NCI-H2196 treated with DMSO at 0.1 percent for 48 hours (cell line): ENCODE results near the gene GNA15.

Experiments
- DNase-seq: peaks from one replicate; lab custom pipeline; 2025; ENCODE audit not compliant: unreplicated experiment; lab: John Stamatoyannopoulos, UW

Gene GNA15

DNA sequence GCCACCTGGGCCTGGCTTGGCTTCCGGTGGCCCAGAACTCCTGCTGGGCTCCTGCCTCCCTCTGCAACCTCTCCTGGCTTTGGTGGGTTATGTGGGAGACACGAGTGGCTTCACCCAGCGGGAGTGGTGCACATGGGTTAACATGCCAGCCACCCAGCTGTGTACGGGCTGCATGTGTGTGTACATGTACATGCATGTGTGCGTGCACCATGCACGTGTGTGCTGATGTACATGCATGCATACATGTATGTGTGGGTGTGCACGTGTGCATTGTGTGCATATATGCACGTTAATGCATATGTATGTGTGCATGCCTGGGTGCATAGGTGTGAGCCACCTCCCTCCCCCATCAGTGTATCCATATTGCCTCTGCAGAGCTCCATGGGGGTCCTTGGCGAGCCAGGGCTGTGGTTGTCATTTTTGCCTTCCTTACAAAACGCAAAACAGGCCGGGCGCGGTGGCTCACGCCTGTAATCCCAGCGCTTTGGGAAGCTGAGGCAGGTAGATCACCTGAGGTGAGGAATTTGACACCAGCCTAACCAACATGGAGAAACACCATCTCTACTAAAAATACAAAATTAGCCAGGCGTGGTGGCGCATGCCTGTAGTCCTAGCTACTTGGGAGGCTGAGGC is 29.2 kb upstream of the GNA15 start:
- no peak for DNase-seq

DNA sequence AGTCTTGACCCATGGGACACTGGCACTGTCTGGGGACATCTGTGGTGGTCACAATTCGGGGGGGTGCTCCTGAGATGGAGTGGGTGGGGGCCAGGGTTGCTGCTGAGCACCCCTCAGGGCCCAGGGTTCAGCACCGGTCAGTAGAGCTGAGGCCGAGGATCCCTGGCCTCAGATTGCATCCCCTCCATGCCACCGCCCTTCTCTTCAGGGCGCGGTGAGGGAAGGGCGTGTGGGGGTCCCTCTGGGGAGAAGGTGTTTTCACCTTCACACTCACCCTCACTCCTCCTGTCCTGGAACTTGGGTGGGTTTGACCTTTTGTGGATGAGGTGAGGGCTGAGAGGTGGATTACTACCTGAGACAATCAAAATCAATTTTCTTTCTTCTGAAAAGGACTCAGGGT is 28.2 kb upstream of the GNA15 start:
- no peak for DNase-seq

DNA sequence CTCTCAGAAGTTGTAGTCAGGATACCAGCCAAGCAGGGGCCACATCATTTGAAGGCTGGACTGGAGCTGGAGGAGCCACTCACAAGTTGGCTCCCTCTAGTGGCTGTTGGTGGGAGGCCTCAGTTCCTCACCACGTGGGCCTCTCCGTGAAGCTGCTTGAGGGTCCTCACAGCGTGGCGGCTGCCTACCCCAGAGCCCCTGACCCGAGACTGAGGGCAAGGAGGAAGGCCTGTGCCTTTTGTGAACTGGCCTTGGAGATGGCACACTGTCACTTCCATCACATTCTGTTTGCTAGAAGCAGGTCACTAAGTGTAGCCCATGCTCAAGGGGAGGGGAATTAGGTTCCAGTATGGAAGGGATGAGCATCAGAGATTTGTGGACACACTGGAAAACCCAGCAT is 27.1 kb upstream of the GNA15 start:
- DNase-seq = peak; percentile 11

DNA sequence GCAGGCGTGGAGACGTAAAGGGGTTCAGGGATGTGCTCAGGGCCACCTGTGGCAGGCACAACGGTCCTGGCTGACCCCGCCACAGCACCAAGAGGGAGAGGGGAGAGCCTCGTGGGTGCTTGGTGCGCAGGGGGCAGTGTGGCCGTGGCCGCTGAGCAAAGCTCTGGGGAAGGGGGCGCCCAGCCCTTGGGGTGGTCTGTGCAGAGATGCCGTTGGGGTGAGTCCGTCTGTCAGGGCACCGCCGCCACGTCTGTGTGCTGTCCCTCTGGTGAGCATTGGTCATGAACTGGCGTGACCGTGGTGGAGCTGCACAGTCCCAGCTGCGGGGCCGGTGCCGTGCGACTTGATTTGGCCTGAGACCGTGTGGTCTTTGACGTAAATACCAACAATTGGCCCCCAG is 26.3 kb upstream of the GNA15 start:
- DNase-seq = no peak

DNA sequence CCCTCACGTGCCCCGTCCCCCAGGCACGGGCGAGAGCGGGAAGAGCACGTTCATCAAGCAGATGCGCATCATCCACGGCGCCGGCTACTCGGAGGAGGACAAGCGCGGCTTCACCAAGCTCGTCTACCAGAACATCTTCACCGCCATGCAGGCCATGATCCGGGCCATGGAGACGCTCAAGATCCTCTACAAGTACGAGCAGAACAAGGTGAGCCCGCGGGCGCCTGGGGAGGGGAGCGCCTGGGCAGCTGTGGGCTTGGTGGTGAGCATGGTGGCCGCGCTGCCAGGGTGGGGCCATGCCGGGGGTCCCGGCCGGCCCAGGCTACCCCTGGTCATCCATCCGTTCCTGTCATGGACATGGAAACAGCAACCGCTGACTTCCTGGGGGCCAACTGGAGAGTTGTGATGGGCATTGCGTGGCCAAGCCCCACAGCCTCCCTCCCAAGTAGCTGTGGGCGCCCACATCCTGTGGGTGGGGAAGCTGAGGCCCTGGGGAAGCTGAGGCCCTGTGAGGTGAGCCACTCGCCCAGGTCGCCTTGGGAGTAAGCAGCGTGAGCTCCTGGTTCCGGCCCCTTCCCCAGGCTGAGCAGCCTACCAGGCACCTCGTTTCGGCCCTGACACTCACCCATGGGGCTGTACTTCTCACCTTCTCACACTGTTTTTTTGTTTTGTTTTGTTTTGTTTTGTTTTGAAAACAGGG is 25.6 kb upstream of the GNA15 start:
- no peak for DNase-seq

DNA sequence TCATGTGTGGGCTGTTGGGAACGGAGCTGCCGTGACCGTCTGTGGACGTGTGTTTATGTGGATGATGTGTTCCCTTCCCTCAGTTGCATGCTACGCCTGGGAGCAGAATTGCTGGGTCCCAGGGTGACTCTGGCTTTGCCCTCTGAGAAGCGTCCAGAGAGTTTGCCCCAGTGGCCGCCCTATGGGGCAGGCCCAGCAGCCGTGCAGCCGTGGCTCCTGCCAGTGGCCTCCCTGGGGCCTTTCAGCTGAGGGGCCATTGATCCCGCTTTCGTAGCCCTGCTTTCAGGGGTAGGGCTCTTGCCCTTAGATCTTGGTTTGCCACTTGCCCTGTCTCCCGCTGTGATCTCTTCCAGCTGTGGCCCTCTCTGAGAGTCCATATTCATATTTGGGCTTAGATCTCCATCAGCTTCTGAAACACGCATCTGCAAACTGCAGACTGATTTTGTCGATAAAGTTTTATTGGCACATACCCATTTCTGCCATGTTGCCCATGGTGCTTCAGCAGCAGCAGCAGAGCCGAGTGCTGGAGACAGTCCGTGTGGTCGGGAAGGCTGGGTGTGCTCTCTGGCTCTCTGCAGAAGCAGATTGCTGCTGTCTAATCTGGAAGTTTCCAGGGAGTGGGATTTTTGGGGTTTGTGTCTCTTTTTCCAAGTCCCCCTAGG is 24.1 kb upstream of the GNA15 start:
- DNase-seq = no peak

DNA sequence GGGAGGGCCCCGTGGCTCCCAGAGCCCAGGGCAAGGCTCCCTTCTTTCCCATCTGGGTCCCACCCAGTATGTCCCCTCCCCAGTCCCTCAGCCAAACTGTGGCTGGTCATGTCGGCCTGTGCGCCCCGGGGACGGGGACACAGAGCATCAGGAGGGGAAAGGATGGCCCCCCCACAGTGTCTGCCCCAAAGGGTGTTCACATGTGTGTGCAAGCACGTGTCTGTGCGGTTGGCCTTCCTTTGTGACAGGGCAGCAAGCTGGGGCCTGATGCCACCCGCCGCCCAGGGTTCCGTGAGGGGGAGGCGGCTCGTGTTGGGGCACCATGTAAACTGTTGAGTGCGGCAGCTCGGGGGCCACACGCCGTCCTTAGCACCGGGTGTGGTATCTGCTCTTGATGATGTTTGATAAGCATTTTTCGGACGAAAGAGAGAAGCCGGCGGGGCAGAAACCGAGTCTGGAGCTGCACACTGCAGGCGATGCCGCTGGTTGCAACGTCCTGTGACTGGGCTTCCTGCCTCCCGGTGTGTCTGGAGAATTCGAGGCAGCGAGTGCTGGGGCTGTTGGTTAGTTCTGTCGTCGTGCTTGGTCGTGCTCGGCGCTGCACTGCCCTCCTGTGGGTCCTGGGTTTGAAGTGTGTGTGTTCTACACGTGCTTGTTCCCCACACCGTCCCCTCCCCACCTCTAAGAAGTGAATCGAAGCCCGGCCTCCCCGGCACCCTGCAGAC is 23.3 kb upstream of the GNA15 start:
- no peak for DNase-seq

DNA sequence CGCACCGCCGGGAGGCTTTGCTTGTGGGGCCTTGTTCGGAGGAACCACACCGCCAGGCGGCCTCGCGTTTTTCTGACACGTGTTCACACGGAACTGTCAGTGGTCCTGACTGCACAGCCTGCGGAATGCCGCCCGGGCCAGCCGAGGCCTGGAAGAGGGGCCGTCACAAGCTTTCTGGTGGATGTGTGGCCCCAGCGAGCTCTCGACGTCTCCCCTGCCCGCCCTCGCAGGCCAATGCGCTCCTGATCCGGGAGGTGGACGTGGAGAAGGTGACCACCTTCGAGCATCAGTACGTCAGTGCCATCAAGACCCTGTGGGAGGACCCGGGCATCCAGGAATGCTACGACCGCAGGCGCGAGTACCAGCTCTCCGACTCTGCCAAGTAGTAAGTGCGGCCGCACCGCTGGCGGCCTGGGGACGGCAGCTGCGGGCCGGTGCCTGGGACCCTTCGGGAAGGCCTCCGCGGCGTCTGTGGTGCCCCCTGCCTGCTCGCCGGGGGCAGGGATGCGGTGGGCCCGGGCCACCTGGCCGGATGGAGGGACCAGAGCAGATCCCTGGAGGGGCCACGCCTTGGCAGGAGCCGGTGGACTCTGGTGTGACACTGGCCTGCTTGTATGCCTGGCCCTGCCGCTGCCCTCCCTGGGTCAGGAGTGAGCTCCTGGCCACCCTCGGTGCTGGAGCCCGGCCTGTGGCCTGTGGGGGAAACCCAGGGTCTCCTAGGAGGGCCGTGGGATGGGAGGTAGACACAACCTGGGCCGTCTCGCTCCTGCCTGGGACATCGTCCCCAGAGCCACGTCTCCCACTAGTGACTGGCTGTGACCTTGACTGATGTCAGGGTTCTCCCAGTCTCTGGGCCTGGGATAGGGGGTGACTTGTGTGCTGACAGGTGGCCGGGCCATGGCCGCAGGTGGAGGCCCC is 22.5 kb upstream of the GNA15 start:
- DNase-seq = no peak

DNA sequence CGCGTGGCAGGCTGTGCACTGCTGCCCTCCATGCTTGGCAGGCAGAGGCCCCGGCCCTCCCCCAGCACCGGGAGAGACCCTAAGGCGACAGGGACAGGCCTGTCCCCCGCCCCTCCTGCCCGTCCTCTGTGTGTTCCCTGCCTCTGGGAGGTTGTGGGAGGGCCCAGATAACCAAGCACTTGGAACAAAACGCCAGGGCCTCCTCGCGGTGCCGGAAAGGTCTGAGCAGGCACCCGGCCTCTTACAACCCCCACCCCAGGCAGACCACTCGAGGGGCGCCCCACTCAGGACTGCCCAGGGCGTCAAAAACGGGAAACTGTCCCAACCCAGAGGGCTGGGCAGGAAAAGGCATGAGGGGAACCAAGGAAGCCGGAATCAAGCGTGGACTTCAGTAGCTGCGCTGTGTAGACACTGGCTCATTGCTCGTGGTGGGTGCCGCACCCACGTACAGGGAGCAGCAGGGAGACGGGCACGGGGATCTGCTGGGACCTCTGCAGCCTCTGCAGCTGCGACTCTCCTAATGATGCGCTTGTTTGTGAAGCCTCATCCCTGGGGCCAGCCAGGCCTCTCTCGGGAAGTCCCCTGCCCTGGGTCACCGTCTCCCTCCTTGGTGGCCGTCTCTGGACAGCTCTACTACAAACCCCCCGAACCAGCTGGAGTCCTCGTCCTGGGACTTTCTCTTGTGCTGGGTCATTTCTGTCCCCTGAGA is 21.7 kb upstream of the GNA15 start:
- DNase-seq = no peak

DNA sequence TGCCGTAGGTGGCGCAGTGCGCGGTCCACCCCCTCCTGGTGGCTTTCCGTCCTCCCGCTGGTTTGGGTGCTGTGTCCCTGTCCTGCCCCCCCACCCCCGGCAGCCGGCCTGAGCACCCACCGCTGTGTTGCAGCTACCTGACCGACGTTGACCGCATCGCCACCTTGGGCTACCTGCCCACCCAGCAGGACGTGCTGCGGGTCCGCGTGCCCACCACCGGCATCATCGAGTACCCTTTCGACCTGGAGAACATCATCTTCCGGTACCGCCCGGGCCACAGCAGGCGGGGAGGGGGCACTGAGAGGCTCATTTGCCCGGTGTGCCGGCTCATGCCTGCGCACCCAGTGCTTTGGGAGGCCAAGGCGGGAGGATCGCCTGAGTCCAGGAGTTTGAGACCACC is 21.0 kb upstream of the GNA15 start:
- no peak for DNase-seq

DNA sequence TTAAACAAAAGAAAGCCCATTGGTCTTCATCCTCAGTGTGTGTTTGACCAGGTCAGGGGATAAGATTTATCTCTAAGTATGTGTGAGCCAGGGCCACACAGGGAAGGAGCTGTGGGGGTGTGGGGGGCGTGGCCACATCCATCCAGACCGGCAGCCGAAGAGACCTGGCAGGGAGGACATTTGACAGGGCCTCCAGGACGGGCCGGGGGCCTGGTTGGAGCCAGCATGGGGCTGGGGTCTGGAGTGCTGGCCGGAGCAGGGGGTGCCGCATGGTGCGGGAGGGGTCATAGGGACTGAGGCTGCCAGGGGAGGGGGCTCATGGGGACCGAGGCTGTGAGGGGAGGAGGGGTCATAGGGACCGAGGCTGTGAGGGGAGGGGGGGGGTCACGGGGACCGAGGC is 20.4 kb upstream of the GNA15 start:
- DNase-seq = no peak

DNA sequence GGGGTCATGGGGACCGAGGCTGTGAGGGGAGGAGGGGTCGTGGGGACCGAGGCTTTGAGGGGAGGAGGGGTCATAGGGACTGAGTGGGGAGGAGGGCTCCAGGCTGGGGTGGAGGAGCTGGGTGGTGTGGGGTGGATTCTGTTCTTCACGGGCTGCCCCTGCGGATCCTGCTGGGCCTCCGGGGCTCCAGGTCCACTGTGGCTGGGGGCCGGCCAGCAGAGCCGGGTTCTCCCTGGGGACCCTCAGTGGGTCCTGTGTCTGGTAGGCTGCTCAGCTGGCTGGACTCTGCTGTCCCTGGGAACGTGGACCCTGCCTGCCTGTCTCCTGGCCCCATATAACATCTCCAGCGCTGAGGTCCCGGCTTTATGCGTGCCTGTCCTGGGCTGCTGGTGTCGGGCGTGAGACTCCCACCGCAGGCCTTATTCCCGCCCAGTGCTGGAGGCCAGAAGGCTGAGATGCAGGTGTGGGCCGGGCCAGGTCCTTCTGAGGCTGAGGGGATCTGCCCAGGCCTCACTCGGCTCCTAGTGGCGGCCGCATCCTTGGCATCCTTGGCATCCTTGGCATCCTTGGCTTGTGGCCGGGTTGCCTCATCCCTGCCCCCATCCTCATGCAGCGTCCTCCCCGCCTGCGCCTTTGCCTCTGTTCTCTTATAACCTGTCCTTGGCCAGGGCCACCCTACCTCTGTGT is 19.8 kb upstream of the GNA15 start:
- no peak for DNase-seq

DNA sequence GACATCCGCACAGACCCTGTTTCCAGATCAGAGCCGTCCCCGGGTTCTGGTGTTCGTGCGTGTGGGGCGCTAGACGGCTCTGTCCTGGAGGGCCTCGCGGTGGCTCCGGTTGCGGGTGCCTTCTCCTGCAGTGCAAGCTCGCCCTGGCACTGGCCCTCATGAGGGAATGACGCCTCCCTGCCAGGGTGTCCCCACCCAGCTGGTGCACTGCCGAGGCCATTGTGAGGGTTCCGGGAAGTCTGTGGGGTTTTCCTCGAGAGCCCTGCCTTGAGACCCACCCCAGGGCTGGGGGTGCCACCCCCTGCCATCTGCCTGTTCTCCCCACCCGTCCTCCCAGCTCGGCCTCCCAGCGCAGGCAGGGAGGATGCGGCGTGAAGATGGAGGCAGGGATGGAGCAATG is 19.2 kb upstream of the GNA15 start:
- no peak for DNase-seq

DNA sequence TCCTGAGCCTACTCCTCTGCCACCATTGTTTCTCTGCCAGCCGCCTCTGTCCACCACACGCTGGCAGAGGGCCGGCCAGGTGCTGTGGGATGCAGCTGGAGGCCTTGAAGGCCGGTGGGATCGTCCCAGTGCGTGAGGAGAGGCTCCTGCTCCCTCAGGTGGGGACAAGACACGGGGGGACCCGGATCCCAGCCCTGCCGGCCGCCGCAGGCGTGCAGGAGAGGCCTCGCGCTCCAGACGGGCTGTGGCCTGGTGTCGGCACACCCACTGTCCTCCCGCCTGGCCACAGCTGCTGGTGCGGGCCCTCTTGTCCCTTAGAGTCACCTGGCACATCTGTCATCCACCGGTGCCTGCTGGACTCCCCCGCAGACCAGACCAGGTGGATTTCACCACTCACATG is 18.1 kb upstream of the GNA15 start:
- no peak for DNase-seq

DNA sequence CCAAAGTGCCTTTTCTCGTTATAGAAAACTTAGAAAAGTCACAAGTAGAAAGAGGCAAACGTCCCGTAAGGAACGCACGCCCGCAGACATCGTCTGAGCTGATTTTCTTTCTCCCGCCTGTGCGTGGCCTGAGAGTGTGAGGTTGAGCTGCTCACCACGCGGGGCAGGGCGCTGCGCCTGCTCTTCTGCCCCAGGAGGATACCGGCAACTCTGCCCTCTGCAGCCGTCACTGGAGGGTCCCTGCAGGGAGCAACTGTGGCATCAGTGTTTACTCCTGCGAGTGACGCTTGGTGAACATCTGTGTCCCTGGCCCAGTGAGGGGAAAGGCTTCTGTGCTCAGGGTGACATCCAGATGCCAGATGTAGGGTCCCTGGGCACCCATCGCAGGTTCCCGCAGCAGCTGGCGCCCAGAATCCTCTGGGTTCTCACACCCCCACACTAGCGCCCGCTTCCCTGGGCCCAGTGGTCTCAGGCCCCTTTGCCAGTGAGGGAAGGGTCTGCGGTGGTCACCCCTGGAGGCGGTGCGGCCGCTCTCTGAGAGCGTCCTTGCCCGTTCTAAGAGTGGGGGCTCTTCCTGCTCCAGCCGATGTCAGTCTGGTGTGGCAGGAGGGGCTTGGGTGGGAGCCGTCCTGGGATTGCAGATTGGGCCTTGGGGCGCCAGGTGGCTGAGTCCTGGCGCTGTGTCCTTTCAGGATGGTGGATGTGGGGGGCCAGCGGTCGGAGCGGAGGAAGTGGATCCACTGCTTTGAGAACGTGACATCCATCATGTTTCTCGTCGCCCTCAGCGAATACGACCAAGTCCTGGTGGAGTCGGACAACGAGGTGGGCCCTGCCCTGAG is 17.4 kb upstream of the GNA15 start:
- DNase-seq = no peak

DNA sequence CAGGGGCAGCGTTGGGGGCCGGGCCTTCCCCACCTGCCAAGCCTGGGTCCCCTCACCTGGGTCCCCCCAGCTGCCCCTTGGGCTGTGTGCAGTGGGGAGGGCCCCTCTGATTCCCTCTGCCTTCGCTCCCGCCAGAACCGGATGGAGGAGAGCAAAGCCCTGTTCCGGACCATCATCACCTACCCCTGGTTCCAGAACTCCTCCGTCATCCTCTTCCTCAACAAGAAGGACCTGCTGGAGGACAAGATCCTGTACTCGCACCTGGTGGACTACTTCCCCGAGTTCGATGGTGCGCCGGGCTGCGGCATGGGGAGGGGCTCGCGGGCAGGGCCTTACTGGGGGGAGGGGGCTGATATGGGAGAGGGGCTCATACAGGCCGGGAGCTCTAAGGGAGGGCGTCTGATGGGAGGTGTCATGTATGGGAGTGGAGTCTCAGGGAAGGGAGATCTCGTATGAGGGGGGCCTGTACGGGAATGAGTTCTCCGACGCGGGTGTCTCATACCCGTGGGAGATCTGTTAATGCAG is 16.7 kb upstream of the GNA15 start:
- no peak for DNase-seq

DNA sequence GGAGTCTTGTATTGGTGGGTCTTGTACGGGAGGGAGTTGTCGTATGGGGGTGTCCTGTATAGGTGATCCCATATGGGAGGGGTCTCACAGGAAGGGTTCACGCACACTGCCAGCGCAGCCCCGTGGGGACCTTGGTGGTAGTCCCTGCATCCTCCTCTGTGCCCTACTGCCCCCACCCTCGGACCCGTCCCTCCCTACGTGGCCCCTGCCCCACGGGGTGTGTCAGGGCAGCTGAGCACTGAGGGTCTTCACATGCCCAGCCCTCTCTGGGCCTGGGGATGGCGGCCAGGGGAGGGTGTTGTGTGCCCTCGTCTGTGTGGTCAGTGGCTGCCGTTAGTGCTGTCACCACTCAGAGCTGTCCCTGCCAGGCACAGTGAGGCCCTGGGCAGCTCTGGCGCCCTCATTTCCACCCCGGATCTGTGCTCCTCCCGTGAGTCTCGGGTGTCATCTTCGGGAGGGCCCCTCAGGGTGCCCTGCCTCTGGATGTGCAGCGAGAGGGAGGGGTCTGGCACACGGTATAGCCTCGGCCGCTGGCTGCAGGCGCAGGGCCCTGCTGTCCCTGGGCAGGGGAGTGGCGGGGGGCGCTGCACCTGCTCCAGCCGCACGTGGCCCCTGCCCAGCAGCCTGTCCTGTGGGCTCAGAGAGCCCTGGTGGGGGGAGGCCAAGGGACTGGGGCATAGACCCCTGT is 16.0 kb upstream of the GNA15 start:
- no peak for DNase-seq
